Measurements from ENCODE around the gene CHMP4A. TPM values are rescaled to one million over a fixed set of nuclear protein-coding genes. Genes with fewer than 3 reads are reported as not detected.

The CHMP4A gene
- total and polyA plus RNA-seq, 2 of the 13 experiments (the other 11 are each of a cell fraction or from before 2014, with no cell fraction given): 83.6 to 113 TPM

DNA sequence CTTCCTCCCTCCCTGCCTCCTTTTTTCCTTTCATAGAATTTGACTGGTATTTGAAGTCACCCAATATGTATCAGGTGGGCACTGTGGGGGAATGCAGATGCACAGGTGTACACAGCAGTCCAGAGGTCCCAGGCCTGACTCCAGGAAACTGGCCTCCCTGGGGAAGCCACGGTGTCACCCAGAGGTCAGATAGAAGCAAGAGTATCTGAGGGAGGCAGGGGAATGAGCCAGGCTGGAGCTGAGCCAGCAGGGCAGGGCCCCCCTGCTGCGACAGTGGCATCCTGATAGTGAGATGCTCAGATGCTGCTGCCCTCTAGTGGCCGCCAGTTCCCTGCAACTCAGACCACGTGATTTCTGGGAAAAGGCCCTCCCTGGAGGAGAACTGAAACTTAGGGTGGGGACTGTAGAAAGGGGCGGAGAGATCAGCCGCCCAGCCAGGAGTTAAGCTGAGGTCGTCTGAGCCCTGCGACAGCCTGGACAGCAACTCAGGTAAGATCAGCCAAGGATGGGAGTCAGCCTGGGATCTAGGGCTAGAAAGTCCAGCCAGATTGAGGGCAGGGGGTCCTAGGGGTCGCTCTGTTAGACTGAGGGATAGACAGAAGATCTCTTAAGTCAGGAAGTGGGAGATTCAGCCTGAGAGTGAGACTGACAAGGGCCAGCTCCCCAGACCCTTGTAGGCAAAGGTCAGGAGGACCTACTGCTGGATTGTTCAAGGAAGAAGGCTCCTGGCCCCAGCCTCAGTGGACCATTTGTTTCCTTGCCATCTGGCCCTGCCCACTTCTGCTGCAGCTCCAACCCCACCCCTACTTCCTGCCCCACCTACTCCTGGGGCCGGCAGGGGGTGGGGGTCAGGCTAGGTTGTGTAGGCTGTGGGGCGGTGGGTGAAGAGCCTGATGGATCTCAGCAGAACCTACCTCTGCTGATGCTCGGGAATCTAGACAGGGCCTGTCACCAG lies 52.2 kb downstream of the CHMP4A start, which contains the start of gene IRF9 (continued):
- no peak for TF ChIP-seq AKNA (CRISPR knock-in tag; IDR thresholded peaks at IDR 0.05; ENCODE audit: borderline replicate concordance)
- TF ChIP-seq ZNF318 (CRISPR knock-in tag; IDR thresholded peaks at IDR 0.05): peak; percentile 97
- peak; percentile 95; the same call in 1 of the 2 replicates for TF ChIP-seq ZNF569 (CRISPR knock-in tag; IDR thresholded peaks at IDR 0.05; ENCODE audit: borderline replicate concordance)
- peak; percentile 93 for TF ChIP-seq PPARG (CRISPR knock-in tag; conservative IDR thresholded peaks at IDR 0.05)
- TF ChIP-seq RAD51 (IDR thresholded peaks at IDR 0.05; ENCODE audit: borderline replicate concordance): peak; percentile 97
- no peak for TF ChIP-seq ZNF549 (CRISPR knock-in tag; IDR thresholded peaks at IDR 0.05)
- peak; percentile 99 for TF ChIP-seq ZFP1 (CRISPR knock-in tag; IDR thresholded peaks at IDR 0.05)
- no peak for TF ChIP-seq PHB2 (IDR thresholded peaks at IDR 0.05; ENCODE audit: partially characterized antibody)
- TF ChIP-seq SMAD9 (CRISPR knock-in tag; IDR thresholded peaks at IDR 0.05): peak; percentile 97
- peak; percentile 98 for TF ChIP-seq ZNF878 (CRISPR knock-in tag; IDR thresholded peaks at IDR 0.05)
- TF ChIP-seq ARNT2 (CRISPR knock-in tag; IDR thresholded peaks at IDR 0.05; ENCODE audit: low read depth): peak; percentile 90
- TF ChIP-seq PRDM4 (CRISPR knock-in tag; IDR thresholded peaks at IDR 0.05; ENCODE audit: borderline replicate concordance): peak; percentile 53; the same call in 1 of the 2 replicates
- no peak for TF ChIP-seq FLYWCH1 (CRISPR knock-in tag; IDR thresholded peaks at IDR 0.05)

All from HepG2 (cell line).